GM18909 (cell line): ENCODE data around the gene EFEMP1.
A peak's percentile ranks its signal among the peaks of the same experiment; 100 is the strongest.

ENCODE experiments used
- ATAC-seq: cut with Tn5 transposase; IDR thresholded peaks from one replicate; pipeline ENCODE4 v1.9.1; 2021; ENCODE audit warnings: mild to moderate bottlenecking; ENCODE audit not compliant: unreplicated experiment, poor library complexity

EFEMP1 gene, protein sequence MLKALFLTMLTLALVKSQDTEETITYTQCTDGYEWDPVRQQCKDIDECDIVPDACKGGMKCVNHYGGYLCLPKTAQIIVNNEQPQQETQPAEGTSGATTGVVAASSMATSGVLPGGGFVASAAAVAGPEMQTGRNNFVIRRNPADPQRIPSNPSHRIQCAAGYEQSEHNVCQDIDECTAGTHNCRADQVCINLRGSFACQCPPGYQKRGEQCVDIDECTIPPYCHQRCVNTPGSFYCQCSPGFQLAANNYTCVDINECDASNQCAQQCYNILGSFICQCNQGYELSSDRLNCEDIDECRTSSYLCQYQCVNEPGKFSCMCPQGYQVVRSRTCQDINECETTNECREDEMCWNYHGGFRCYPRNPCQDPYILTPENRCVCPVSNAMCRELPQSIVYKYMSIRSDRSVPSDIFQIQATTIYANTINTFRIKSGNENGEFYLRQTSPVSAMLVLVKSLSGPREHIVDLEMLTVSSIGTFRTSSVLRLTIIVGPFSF

DNA sequence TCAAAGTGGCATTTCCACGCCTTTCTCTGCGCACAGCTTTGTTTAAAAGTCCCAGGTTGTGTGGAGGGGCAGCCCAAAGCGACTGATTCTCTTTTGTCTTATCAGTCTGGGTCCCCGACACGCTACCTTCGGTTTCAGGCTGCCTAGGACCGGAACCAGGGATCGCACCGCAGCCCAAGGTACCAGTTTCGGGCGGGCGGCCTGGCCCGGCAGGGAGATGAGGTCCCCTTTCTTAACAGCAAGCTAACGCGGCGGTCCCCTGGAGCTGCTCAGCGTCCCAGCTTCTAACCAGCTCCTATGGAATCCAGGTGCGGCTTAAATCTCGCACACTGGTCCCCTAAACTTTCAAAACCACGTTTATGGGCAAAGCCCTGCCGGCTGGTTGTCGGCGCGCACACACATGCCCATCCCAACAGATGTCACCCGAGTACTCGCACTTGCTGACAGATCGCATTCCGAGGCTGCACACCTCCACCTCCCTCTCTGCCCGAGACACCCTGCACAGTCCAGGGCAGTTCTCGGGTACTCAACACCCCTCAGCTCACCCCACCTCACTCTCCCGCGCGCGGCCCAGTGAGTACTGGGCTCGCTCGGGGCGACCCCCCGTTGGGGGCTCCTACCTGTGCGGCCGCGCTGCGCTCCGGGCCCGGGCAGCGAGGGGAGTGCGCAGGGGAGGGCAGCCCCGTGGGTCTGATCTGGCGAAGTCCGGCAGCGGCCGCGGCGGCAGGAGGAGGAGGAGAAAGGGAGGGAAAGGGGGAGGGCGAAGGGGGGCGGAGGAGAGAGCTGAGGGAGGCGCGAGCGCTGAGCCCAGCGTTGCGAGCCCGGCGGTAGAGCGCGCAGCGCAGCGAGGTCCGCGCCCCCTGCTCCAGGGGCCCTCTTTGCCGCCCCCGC, at the start of gene EFEMP1:
Gene EFEMP1, minus strand, starts transcription at position 692 of the 891 bp plus-strand sequence. CDS start 1,342 bp downstream, outside the sequence.
- ATAC-seq: peak; percentile 70

DNA sequence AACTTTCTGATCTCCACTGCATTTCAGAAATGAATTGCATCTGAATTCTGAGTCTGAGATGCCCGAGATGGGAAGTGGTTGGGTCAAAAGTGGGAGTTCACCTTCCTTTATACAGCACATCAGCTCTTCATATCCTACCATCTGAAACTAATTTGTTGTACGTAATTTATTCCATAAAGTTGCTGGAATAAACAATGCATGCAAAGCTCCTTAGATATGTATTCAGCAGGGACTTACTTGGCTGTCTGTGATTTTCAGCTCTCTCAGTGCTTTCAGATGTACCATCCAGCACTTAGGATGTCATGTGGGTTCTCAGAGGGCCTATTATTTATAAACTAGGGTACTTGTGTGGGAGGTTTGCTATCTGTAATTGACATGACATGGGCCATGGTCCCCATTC, 46.9 kb upstream of the EFEMP1 start:
- no peak for ATAC-seq

DNA sequence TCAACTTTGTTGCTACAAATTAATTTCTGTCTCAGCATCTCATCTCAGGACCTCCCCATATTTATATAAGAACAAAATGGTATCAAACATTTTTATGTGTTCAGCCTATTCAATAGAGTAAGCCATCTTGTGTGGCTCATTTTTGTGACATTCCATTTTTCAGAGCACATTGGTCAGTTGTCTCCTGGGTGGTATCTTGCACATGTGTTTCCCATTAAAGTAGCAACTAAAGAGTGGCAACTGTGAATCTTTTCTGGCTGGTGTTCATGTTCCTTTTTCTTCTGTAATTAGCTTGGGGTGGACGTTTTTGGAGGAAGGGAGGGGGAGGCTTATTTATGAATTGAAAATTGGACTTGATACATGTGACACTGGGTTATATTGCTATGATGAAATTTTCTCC, 45.4 kb upstream of the EFEMP1 start:
- no peak for ATAC-seq

DNA sequence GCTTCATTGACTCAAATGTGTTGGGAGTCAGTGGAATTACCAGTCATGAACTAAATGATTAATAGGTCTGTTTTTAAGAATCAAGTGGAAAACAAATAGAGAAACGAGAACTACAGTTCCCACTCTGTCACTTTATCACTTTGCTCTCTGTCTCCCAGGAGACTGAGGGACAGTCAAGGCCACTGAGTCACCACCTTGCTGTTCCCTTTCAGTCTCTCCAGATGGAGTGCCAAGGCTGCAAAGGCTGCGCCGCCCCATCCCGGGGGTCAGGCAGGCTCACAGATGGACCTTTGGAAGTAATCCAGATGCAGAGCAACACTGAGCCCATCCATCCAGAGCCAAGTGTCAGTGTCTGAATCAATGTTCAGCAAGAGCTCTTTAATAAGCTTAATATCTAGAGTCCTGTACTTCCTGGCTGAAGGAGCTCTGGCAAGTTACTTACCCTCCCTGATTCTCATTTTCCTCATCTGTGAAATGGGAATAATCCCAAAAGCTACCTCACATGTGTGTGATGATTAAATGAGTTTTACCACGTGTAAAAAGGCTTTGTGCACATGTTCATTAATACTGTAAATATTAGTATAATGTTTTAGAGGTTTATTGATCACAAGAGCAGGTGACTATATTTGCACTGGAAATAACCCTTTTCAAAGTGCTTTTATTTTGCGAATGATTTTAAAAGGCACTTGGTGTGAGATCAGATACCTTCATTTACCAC, 43.0 kb upstream of the EFEMP1 start:
- ATAC-seq: no peak

DNA sequence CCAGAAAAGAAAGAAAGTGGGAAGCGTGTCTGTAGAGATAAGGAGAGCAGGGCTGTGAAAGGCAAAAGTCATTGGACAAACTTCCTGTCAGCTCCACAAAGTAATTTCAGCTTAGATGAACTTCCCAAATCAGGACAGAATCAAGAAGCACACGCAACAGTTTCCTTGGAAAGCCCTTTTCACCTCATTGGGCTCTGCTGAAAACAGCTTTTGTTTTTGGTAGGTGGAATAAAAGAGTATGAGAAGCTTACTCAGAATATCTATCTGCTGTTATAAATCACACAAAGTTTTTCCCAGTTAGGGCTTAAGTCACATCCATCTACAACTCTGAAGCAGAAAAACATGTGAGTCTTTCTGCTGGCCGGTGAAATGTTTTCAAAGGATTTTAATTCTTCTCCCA, 42.4 kb upstream of the EFEMP1 start:
- ATAC-seq: no peak

DNA sequence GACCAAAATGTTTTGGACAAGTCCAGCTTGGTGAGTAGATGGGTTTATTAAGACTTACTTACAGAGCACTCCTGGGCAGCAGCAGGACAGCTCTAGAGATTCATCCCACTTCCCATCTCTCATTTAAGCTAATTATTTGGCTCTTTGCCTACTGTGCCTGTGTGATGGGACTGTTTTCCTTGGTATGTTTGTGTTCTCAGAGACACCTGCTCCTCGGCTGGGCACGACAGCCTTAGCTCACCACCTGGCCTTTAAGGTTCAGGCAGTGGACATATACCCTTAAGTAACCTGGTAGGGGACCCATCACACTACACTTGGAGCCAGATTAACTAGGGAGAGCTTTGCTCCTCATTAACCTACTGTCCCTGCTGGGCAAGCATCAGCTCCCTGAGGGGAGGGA, 41.7 kb upstream of the EFEMP1 start:
- ATAC-seq: no peak

DNA sequence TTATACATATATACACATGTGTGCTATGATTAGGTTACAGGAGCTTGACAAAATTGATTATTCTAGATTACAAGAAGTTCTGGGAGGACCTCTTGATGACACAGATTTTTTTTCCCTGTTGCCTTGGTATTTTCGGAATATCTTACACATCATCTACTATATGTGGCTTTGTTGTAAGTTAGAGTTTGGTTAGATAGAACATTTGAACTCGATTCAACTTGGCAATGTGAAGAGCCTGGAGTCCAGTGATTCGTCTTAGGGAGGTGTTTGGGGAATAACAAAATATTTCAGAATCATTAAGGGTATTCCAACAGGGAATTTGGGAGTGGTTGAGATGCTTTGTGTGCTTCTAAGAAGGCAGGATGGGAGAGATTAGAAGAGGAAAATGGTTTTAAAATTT, 39.3 kb upstream of the EFEMP1 start:
- no peak for ATAC-seq

DNA sequence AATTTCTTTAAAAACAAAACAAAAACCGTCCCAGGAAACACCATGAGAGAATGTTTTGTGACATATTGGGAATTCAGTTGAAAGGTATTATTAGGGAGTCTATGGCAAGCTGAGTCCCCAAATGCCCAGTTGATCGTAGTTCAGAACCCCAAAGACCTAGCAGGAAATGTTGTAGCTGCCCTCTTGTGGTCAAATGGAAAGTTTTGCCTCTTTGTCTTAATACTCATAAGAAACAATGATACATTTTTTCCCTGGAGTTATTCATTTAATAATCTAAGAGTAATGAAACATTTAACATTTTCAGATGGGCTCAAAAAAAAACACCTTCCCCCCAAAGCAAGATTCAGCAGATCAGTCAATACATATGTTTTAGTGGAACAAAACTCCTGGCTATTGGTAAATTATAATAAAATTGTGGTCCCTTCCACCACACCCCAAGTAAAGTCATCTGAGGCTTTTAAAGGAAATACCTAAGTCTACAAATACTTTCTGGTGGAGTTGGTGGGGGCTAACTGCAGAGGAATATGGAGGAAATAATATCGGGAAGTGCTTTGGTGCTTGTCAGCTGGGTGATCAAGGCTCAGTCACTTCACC, 37.8 kb upstream of the EFEMP1 start:
- no peak for ATAC-seq

DNA sequence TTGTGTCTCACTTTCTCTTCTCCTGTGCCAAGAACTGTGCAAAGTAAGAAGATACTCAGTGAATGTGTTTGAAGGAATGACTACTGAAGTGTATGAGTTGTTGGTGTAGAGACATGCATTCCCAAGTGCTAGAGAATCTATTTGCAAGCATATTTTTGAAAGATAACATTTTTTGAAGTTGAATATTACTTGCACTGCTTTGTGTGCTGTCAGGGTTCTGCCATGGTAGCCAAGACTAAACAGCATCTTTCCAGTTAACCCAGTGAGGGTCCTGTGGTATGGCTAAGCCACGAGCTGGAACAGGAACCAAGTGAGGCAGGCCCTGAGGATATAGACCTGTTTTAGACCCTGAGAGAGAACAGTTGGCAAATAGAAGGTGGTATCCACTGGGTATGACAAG, 35.2 kb upstream of the EFEMP1 start:
- ATAC-seq: no peak

DNA sequence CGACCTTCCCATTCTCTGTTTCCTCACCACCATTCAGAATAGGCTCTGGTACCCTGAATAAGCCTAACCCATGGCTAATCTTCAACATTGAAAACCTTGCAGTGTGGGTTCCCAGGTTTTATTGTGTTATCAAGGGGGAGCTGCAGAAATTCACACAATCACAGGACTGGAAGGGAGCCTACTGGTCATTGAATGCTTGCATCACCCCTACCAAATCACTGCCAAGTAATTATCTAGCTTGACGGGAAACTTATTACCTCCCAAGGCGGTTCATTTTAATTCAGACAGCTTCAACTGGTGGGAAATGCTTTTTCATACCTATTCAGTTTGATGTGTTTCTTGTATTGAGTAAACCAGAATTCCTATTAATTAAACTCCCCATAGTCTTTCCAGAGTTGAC, 33.6 kb upstream of the EFEMP1 start:
- no peak for ATAC-seq

DNA sequence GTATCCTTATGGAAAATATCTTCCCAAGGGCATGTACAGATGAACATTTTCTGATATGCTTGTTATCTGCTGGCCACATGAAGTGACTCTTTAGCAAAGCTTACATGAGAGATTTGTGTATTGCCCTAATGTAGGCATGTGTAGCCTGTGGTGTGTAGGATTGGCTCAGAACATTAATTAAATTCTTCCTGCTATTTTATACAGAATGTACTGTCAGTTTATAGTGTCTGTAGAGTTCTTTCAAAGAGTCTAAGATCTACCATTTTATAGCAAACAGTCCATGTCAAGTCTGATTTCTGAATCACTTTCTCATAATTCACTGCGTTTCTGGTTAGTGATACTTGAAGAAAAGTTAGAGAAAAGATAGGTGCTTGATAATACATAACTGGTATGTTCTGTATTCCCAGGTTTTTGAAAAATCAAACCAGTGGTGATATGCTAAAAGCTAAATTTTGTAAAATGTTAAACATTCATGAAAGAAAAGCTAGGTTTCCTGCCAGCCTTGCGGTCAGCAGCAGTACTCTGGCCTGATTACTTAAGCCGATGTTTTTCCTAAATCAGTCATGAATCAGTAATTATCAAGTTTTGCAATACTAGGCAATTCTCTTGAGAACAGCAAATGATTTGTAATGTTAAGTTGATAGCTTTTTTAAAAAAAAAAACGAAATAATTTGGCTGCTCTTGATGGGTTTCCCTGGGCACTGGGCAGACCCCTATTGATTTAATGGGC, 30.9 kb upstream of the EFEMP1 start:
- no peak for ATAC-seq

DNA sequence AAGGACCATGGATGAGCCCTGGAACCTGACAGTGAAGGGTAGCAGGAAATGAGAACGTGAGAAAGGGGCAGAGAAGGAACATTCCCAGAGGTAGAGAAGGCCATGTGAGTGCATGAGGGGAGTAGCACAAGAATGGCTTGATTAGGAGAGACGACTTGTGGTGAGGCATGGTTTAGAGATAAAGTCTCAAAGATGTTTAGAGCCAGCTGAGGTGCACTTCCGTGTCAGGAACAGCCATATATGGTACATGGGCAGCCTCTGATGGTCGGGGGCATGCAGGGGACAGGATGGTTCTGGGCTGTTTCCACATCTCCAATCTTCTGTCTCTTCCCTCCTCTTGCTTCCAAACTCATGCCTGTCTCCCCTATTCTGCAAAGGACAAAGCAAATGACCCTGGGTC, 28.8 kb upstream of the EFEMP1 start:
- ATAC-seq: no peak

DNA sequence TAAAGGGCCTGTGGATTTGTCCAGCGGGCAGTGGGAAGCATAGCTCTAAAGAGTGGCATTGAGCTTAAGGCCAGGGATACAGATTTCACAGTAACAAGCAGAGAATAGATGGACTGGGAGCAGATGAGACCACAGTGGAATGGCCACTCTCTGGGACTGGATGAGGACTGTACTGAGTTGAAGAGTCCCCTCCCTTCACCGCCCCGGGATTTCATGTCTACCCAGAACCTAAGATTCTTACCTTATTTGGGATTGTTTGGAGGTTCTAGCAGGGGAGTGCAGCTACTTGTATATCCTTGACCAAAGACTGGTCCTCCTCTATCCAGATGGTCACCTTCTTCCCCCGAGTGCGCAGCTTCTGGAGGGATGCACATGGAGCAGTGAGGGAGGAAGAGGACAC, 28.0 kb upstream of the EFEMP1 start:
- ATAC-seq: no peak

DNA sequence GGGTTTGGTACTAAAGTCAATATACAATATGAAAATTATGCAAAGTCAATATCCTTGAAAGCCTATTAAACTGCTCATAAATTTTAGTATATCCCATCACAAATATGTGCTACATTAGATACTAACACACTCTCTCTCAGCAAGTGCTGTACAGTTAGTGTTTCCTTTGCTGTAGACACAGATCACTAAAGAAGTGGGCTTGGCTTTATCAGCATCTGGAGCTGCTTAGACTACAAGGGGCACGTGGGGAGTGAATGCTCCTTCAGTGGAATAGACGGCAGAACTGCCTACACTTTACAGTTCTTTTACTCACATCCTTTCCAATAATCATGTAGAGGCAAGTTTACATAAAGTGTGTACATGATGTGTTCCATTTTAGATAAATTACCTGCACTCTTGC, 26.0 kb upstream of the EFEMP1 start:
- ATAC-seq: no peak

DNA sequence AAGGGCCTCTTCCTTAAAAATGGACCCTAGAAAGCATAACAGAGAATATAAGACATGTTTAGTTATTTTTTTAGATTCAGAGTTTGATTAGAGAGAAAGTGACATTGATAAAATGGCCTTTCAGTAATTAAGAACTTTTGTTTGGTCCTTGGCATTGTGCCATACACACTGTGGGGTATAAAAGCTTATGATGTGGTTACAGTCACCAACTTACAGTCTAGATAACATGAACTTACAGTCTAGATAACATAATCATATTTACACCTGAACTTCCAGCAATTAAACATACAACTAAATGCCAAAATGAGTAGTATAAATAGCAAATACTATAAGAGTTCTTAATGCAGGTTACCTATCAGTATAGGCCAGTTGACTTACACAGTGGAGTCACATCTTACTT, 25.6 kb upstream of the EFEMP1 start:
- ATAC-seq: no peak

DNA sequence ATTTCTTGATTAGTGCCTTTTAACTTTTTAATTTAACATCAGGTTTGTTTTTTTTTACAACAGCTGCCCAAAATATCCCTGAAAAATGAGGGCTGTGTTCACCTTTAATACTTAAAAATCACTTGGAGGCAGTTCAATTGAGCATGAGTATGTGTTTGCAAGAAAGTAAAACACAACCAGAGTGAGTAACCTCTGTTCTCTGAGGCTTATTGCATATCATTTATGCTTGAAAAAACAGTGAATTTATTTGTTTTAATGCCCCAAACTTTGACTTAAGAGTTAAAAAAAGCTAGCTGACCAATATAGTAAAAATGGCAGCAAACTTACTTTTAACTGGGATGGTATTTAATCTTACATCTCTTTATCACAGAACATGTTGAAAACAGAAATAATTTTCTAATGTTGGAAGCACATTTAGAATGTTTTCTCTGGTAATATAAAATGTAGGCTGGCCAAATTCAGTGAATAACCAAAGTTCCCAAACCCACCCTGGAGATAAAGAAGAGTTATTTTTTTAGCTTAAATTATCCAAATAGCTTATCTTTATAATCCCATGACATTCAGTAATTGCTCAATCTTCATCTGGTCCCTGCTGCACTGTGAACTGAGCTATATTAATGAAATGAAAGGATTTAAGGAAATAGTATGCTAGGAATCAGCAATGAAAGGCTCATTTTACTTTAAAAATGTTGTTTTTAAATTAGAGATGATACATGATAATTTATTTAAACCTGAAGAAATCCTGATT, 24.8 kb upstream of the EFEMP1 start:
- no peak for ATAC-seq

DNA sequence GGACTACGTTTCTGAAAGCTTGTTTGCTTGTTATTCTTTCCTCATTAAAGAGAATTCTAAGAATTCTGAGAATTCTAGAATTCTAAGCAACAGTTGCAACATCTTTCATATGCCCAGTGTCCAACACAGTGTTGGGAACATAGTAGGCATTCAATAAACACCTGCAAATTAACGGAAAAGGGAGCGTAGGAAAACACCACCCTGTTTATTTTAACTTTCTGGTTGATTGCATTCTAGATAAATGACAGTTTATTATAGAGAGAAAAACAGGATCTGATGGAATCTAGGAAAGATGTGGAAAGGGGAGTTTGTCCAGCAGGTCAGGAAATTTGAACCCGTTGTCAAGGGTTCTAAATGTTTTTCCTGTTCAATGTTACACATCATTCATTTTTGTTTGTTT, 24.2 kb upstream of the EFEMP1 start:
- ATAC-seq: no peak

DNA sequence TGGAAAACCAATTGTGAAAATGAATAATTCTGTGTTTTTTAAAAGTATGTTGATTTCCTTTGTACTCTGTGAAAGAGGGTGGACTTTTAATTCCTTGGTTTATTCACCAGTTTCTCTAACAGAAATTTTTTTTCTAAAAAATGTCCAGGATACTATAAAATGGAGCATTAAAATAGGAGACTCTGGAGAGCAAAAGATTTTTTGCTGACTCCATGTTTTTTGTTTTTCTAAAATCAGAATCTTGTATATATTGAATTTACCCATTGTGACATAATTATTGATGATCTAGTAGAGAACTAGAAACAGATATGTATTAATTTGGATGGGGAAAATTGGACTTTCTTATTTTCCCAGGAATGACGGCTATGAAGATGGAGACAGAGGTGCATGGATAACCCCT, 23.2 kb upstream of the EFEMP1 start:
- no peak for ATAC-seq

DNA sequence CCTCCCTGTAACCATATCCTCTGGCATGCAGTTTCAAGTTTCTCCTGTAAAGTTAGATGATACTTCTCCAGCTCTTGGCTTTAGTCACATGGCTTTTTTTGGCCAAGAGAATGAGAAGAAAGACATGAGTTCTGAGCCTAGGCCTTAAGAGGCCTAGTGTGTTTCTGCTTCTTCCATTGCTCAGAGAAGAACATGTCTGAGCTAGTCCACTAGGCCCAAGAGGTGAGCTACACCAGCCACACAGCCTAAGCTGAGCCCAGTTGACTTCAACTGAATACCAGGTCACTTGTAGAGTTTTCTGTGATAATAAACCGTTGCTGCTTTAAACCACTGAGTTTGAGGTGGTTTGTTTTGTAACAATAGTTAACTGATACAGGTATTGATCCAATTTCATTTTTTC, 19.9 kb upstream of the EFEMP1 start:
- no peak for ATAC-seq
